Keratinocyte (primary cell): Measurements from ENCODE around the gene LONP2. TPM values are rescaled to one million over a fixed set of nuclear protein-coding genes. Genes with fewer than 3 reads are reported as not detected.

Source experiments
- DNase-seq: peaks from one replicate; pipeline ENCODE4 v3.0.0-alpha.2; 2011; ENCODE audit warnings: low read depth, missing footprints, low spot score
- FAIRE-seq: peaks from 2 replicates; lab custom pipeline; 2011; peaks lifted over from hg19 to GRCh38; lab: Jason Lieb, UNC
- H2AFZ ChIP-seq: 2 replicates; pipeline ENCODE4 v1.6.0; 2012; ENCODE audit warnings: low read length, control low read depth, inconsistent platforms; ENCODE audit not compliant: control insufficient read depth
- H3K27ac ChIP-seq: 2 replicates; pipeline ENCODE4 v1.5.1; 2011; ENCODE audit warnings: low read length; ENCODE audit not compliant: control insufficient read depth, insufficient read depth
- H3K27me3 ChIP-seq: 3 replicates; pipeline ENCODE4 v1.6.0; 2011; ENCODE audit warnings: low read length; ENCODE audit not compliant: control insufficient read depth, insufficient read depth; ENCODE audit errors: extremely low read depth
- H3K36me3 ChIP-seq, 2 experiments: 2 replicates in 1 of 2; 3 replicates in 1 of 2; pipeline ENCODE4 v1.5.1; 2011; ENCODE audit warnings: low read length in 2 of 2, mild to moderate bottlenecking in 1 of 2; ENCODE audit not compliant: control insufficient read depth in 2 of 2, insufficient read depth in 2 of 2; ENCODE audit errors: extremely low read depth in 1 of 2
- H3K4me1 ChIP-seq: 3 replicates; pipeline ENCODE4 v1.5.1; 2011; ENCODE audit warnings: low read length; ENCODE audit not compliant: control insufficient read depth, insufficient read depth; ENCODE audit errors: extremely low read depth
- H3K4me2 ChIP-seq: 3 replicates; pipeline ENCODE4 v1.6.0; 2011; ENCODE audit warnings: low read depth, low read length; ENCODE audit not compliant: control insufficient read depth, insufficient read depth; ENCODE audit errors: extremely low read depth
- H3K4me3 ChIP-seq, 3 experiments: fragments of 200-600 bp in 1 of 3; sonication (generic) in 1 of 3; 2 replicates in 2 of 3; 3 replicates in 1 of 3; pipeline ENCODE4 v1.5.1; 2011 to 2016; ENCODE audit warnings: low read length in 3 of 3, mild to moderate bottlenecking in 3 of 3, control low read depth in 2 of 3, inconsistent platforms in 1 of 3, low read depth in 1 of 3, mixed read lengths in 1 of 3, mixed run types in 1 of 3, moderate library complexity in 1 of 3; ENCODE audit not compliant: control insufficient read depth in 2 of 3, insufficient read depth in 2 of 3; ENCODE audit errors: extremely low read depth in 1 of 3
- H3K79me2 ChIP-seq: 2 replicates; pipeline ENCODE4 v1.6.0; 2012; ENCODE audit warnings: low read length; ENCODE audit not compliant: control insufficient read depth, insufficient read depth
- H3K9ac ChIP-seq: 3 replicates; pipeline ENCODE4 v1.6.0; 2011; ENCODE audit warnings: low read length; ENCODE audit not compliant: control insufficient read depth, insufficient read depth; ENCODE audit errors: extremely low read depth
- H3K9me1 ChIP-seq: 3 replicates; pipeline ENCODE4 v1.6.0; 2011; ENCODE audit warnings: low read length; ENCODE audit not compliant: control insufficient read depth, insufficient read depth; ENCODE audit errors: extremely low read depth
- H3K9me3 ChIP-seq: 2 replicates; pipeline ENCODE4 v1.5.1; 2012; ENCODE audit warnings: low read depth, low read length; ENCODE audit not compliant: control insufficient read depth
- H4K20me1 ChIP-seq: 3 replicates; pipeline ENCODE4 v1.6.0; 2011; ENCODE audit warnings: low read length; ENCODE audit not compliant: control insufficient read depth, insufficient read depth; ENCODE audit errors: extremely low read depth
- CTCF ChIP-seq, 3 experiments: IDR thresholded peaks in 1 of 3; conservative IDR thresholded peaks in 1 of 3; optimal IDR thresholded peaks in 1 of 3; 2 replicates in 2 of 3; 3 replicates in 1 of 3; pipeline versions ENCODE3 to v1.5.1; 2011; ENCODE audit warnings: low read length in 3 of 3, mild to moderate bottlenecking in 3 of 3, moderate library complexity in 2 of 3, control low read depth in 1 of 3, inconsistent platforms in 1 of 3; ENCODE audit not compliant: insufficient read depth in 2 of 3; ENCODE audit errors: extremely low read depth in 1 of 3
- EZH2 ChIP-seq: IDR thresholded peaks from one replicate; pipeline ENCODE4 v1.6.1; 2012; ENCODE audit warnings: inconsistent platforms, mild to moderate bottlenecking, low read length, moderate library complexity
- dilution Hi-C: fragments of 300-500 bp; cut with MboI; formaldehyde crosslinking; loops from one replicate; pipeline ENCODE4 v1.7.0; 2020; ENCODE audit warnings: low sequenced_read_pairs; ENCODE audit not compliant: extremely low pct_ligation_motif_present
- polyA plus RNA-seq, 5 experiments: library from polyadenylated mRNA; depleted of rRNA in 3 of 5; stranded (reverse) in 3 of 5; stranded (forward) in 1 of 5; unstranded in 1 of 5; fragments of >200 nt; gene quantifications; 1 replicate in 1 of 5; 2 replicates in 3 of 5; 3 replicates in 1 of 5; pipeline versions ENCODE4 v1.2.1 to v1.2.3, GENCODE V29; 2011 to 2012; ENCODE audit warnings: missing spikeins in 2 of 5, low read depth in 1 of 5, low replicate concordance in 1 of 5

Gene LONP2
- polyA plus RNA-seq, 1 donor (not counting 4 experiments of a cell fraction or from before 2014, with no cell fraction given) = 49.4 TPM

DNA sequence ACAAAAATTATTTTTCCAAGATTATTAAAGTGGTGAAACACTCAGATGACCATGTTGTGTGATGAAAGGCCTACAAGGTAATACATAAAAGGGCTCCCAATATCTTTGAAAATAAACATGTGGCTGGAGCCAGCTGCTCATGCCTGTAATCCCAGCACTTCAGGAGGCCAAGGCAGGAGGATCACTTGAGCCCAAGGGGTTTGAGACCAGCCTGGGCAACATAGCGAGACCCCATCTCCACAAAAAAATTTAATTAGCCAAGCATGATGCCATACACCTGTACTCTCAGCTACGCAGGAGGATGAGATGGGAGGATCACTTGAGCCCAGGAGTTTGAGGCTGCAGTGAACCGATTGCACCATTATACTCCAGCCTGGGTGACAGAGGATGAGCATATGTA is 114.3 kb downstream of the LONP2 start:
- no peak overlapping the region for H3K4me3 ChIP-seq
- H3K4me2 ChIP-seq = no peak overlapping the region
- no peak for TF ChIP-seq EZH2
- TF ChIP-seq CTCF (optimal IDR thresholded peaks at IDR 0.05 in 1 of 3, IDR thresholded peaks at IDR 0.05 in 1 of 3, conservative IDR thresholded peaks at IDR 0.05 in 1 of 3; ENCODE audit: extremely low read depth in 1 of 3, insufficient read depth in 2 of 3, low read length in 3 of 3) = no peak
- H2AFZ ChIP-seq = no peak overlapping the region
- H3K9ac ChIP-seq = no peak overlapping the region
- H3K27ac ChIP-seq = no peak overlapping the region
- DNase-seq (no peak), FAIRE-seq (no peak)
- no peaks in the 10 kb centered on the region for H3K4me1 ChIP-seq
- H3K27me3 ChIP-seq = no peaks in the 10 kb centered on the region
- dilution Hi-C loops = loop anchor here (25.0 kb wide), 1 partner anchor 154 kb away; no protein-coding TSS in a partner anchor
- H3K9me3 ChIP-seq = no peaks in the 10 kb centered on the region
- H4K20me1 ChIP-seq = peaks cover 4% of the 10 kb centered on the region
- H3K79me2 ChIP-seq = peaks cover 52% of the 10 kb centered on the region
- no peaks in the 10 kb centered on the region for H3K9me1 ChIP-seq
- peaks cover 6 to 14% of the 10 kb centered on the region in 2 experiments for H3K36me3 ChIP-seq

DNA sequence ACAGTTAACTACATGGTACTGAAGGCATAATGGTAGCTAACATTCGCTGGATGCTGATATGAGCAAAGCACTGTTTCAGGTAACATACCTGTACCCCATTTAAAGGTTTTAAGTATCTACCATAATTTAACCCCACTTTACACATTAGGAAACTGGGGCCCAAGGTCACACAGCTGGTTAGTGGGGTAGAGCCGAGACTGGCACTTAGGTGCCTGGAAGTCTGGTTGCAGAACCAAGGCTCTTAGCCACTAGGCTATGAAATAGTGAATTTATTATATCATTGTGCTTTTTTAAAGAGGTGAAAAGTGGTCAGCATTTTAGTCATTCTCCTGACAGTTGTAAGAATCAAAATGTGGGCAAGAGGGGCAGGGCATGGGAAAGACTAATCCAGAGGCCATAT is 115.9 kb downstream of the LONP2 start:
- Histone ChIP-seq H2AFZ (no peak overlapping the region), H3K4me1 (peaks cover 4% of the 10 kb centered on the region), H3K4me3 (no peak overlapping the region), H3K27me3 (no peaks in the 10 kb centered on the region), H3K4me2 (no peak overlapping the region), H3K9me3 (no peaks in the 10 kb centered on the region), H3K79me2 (peaks cover 65% of the 10 kb centered on the region), H3K9ac (no peak overlapping the region), H3K27ac (no peak overlapping the region), H3K9me1 (no peaks in the 10 kb centered on the region), H4K20me1 (peaks cover 6% of the 10 kb centered on the region), H3K36me3 (peaks cover 6 to 9% of the 10 kb centered on the region in 2 experiments)
- DNase-seq (no peak), FAIRE-seq (no peak)
- dilution Hi-C loops = loop anchor here (25.0 kb wide), 1 partner anchor 152 kb away; no protein-coding TSS in a partner anchor
- TF ChIP-seq EZH2 (no peak), CTCF (optimal IDR thresholded peaks at IDR 0.05 in 1 of 3, IDR thresholded peaks at IDR 0.05 in 1 of 3, conservative IDR thresholded peaks at IDR 0.05 in 1 of 3; ENCODE audit: extremely low read depth in 1 of 3, insufficient read depth in 2 of 3, low read length in 3 of 3) (no peak)
